Activated CD4-positive, alpha-beta T cell treated with anti-CD3 and anti-CD28 coated beads, Interleukin-2, amount 50 U/mL, for 1 hour (primary cell): ENCODE results near the gene MRPL36.
"Not testable (repeated sequence)": the region's sequence is repeated elsewhere in the genome, so short reads cannot be mapped to it uniquely, and the experiment has no call there.

Experiments used
- DNase-seq: peaks from one replicate; pipeline ENCODE4 v3.0.0-alpha.2; 2020

The MRPL36 gene

DNA sequence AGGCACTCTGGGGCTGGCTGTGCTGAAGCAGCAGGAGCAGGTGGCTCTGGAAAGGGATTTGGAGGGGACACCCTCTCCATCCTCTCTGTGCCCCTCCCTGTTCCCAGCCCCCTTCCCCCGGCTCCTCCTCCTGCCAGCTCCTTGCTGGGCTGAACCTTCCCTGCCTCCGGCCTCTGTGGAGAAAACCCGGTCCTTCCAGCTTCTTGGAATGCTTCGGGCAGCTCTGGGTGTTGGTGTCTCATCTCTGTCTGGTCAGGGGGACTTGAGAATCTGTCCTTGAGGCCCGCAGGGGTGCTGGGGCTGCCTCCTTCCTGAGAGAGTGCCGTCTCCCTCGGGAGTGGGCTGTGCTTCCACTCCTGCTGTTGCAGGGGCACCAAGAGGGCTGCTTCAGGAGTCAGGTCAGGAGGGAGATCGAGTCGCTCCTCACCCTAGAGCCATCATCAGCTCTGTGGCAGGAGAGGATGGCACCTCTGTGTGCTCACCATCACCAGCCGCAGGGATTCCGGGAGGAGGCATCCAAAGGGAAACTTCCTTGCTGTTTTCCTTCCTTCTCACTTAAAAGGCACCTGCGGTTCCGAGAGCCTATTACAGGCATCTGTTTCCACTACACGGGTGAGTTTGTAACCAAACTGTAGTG, 32.2 kb upstream of the MRPL36 start:
- no peak for DNase-seq

DNA sequence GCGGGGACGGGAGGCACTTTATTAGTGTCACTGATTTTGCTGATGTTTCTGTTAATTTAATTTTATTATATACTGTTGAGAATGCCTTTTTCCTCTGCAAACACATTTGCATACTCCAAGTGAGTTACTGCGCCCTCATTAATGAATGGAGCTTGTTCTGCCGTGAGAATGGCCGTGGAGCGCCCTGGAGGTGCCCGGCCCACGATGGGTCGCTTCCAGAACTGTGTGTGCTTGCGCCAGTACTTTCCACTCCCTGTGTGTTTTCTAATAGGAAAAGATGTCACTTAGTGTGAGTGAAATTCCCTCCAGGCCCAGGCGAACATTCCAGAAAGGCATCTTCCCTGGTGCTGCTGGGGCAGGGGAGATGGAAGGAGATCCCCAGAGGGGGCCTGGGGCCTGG, 31.6 kb upstream of the MRPL36 start:
- no peak for DNase-seq

DNA sequence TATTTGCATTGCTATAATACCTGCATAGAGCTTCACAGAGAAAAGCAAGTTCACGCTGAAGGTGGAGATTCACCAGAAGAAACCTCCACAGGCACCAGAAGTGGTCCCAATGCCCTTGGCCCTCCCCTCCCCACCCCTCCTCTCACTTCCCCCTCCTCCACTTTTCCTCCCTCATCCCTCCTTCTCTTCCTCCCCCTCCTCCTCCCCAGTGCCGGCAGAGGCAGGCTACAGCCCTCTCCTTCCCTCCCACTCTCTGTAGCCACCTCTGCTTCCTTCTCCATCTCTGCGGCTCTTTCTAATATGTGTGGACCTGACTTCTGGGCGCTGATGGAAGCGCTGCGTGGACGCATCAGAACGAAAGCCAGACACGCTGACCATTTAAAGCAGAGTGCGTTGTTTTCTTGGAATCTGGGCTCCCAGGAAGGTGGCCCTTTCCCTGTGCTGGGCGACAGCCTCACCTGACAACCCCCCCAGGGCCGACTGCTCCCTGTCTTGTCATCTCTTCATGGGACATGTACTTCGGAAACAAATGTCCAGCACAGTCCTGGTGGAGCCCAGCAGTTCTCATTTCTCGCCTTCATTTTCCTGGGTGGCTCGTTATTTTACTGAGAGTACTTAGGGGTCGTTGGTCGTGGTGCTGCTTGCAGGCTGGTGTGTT, 31.1 kb upstream of the MRPL36 start:
- no peak for DNase-seq

- peak; percentile 14 for DNase-seq
These were observed 28.3 kb upstream of the MRPL36 start for GRCh38 chr5:1827886-1828397.

GRCh38 chr5:1827025-1827885, 27.6 kb upstream of the MRPL36 start:
- no peak for DNase-seq

GRCh38 chr5:1826235-1826980, 26.8 kb upstream of the MRPL36 start:
- DNase-seq: no peak

DNA sequence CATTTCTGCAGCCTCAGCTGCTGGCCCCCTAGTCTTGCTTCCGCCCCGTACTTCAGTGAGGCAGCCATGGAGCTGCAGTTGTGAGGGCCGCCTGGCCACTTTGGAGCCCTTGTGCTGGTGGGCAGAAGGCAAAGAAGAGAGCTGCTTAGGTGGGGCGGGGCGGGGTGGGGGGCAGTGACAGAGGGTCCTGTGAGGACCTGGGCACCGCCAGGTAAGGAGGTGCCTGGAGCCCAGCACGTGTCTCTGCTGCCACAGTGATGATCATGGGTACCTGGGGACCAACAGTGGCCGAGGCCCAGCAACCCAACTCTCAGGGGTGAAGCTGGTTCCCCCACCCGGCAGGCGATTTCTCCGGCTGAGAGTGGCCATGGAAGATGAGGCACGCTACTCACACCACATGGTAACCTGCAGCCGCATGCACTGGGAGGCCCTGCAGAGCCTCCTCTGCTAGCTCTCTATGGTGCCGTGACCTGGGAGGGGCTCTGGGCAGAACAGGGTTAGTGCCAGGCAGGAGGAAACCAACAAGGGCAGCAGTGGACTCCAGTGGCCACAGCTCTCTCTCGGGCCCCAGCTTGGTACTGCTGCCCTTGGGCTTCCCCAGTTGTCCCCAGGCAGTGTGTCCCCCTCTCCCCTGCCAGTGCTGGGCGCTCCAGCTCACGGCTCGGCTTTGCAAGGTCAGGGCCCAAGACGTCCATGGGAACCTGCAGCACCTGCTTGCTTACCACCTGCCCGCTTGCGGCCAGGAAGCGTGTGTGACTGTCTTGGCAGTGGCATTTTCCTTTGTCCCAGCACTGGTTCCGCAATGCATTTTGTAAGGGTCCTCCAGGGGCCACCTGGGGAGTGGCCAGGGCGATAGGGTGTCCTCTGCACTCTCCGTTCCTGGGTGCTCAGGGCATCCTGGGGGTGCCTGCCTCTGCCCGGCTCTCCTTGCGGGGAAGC, 25.5 kb upstream of the MRPL36 start:
- DNase-seq: no peak

DNA sequence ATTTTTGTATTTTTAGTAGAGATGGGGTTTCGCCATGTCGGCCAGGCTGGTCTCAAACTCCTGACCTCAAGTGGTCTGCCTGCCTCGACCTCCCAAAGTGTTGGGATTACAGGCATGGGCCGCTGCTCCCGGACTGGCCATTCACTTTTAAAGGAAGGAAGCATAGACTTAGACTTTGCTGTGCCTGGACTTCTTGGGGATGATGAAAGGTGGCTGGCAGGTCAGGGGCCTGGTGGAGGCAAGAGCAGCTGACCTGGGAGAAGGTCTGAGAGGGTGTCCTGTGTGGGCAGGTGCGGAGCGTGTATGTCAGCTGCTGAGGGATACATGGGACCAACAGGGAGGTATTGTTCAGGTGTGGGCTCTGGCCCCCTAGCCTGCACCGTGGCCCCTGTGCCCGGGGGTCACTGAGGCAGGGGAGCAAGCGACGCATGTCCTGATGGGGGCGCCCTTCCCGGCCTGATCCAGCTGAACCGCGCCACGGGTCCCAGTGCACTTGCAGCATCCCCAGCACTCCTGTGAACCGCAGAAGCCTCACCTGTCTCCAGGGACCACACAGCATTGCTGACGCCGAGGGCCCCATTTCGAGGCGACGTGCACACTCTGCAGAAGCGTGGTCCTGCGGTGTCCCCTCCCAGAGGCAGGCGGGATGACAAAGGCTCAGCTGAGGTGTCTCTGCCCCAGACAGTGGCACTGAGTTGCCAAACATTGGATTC, 24.6 kb upstream of the MRPL36 start:
- no peak for DNase-seq

GRCh38 chr5:1823381-1824034, 23.9 kb upstream of the MRPL36 start:
- DNase-seq: no peak

- DNase-seq: no peak
These were observed 22.2 kb upstream of the MRPL36 start for GRCh38 chr5:1821862-1822261.

- DNase-seq: no peak
These were observed 21.3 kb upstream of the MRPL36 start for GRCh38 chr5:1820926-1821325.

DNA sequence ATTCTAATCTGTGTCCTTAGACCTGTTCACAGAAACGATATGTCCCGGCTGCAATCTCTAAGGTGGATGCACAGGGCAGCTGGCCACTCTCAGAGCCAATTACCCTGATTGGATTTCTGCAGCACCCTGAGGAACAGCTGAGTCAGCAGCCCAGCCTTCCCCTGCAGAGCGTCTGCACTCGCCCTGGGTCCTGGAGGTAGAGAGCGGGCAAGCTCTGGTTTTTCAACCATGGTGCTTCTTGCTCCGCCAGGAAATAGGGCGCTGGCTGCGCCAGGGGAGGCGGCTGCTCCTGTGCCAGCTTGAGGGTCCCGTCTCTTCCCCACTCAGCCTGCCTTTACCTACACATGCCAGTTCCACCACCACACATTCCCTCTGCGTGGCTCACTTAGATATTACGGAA, 20.7 kb upstream of the MRPL36 start:
- DNase-seq: no peak

GRCh38 chr5:1819458-1819857, 19.8 kb upstream of the MRPL36 start:
- DNase-seq: no peak

DNA sequence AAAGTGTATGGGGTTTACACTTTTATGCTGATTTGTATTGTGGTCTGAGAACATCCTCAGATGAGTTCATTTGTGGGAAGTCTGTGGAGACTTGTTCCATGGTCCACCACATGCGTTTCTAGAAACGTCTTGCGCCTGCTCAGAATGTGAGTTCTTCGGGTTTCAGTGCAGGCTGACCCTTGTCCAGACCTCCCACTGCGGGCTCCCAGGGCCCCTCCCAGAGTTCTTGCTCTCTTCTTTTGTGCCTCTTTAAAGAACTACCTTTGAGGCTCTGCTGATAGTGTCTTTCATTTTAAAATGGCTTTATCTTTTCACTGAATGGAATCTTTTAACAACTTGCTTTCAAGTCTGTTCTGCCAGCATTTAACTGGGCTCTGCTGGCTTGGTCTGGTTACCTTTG, 19.1 kb upstream of the MRPL36 start:
- DNase-seq: no peak

DNA sequence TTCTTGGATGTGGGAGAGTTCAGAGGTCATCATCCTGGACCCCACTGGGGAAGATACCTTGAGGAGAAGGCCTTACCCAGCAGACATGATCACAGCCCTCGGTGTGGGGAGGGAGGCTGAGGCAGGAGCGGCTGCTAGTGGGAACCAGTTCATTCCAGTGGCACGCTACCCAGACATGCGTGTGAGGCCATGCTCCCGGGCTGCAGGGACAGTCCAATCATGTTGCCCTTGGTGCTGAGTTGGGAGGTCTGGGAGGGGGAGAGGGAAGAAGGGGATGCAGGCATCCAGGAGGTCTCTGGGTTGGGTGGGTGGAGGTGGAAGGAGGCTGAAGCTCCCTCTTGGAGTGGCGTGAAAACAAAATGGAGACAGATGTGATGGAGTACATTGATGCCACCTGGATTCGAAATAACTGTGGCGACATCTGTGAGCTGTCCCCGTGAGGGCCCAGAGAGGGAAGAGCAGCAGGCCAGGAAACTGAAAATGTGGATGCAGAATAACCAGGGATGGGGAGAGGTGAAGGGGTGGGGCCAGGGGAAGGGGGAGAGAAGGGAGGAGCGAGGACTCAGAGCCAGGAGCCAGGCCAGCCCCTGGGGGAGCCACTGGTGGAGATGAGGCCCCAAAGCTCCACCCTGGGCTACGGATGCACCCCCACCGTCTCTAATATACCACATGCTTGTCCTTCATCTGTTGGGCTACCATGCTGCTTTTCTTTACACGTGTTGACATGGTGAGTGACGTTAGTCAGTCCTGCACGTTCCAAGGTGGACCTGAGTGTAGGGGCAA, 17.8 kb upstream of the MRPL36 start:
- DNase-seq: no peak

- not testable (repeated sequence) for DNase-seq
These were observed 17.0 kb upstream of the MRPL36 start for GRCh38 chr5:1816495-1817089.

GRCh38 chr5:1815881-1816292, 16.2 kb upstream of the MRPL36 start:
- no peak for DNase-seq

- no peak for DNase-seq
These were observed 15.6 kb upstream of the MRPL36 start for GRCh38 chr5:1815071-1815786.
